ENCODE results near the gene CCDC40.
"Not testable (repeated sequence)": the region's sequence is repeated elsewhere in the genome, so short reads cannot be mapped to it uniquely, and the experiment has no call there.

Gene CCDC40

GRCh38 chr17:80043963-80044362 lies 7.5 kb downstream of the CCDC40 start:
- no peak for TF ChIP-seq CTCF (IDR thresholded peaks at IDR 0.05; ENCODE audit: borderline replicate concordance, insufficient read depth, low read depth, low read length)

GRCh38 chr17:80045703-80046102 lies 9.3 kb downstream of the CCDC40 start:
- TF ChIP-seq CTCF (IDR thresholded peaks at IDR 0.05; ENCODE audit: borderline replicate concordance, insufficient read depth, low read depth, low read length), result no peak

More at GRCh38 chr17:80043963-80044362, 7.5 kb downstream of the CCDC40 start:
- no peak overlapping the region for H3K4me3 ChIP-seq (ENCODE audit: low read depth, low read length)

DNA sequence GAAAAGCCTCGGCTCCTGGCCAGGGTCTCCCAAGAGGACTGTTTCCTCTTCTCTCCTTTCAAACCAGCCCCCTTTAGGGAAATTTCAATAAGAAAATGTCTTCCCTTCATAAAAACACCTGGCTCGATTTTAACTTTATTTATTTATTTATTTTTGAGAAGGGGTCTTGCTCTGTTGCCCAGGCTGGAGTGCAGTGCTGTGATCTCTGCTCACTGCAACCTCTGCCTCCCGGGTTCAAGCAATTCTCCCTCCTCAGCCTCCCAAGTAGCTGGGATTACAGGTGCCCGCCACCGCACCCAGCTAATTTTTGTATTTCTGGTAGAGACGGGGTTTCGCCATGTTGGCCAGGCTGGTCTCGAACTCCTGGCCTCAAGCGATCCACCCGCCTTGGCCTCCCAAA lies 10.3 kb downstream of the CCDC40 start:
- not testable (repeated sequence) for H3K4me3 ChIP-seq (ENCODE audit: low read depth, low read length)

More at GRCh38 chr17:80045703-80046102, 9.3 kb downstream of the CCDC40 start:
- no peak overlapping the region for H3K4me3 ChIP-seq (ENCODE audit: low read depth, low read length)

DNA sequence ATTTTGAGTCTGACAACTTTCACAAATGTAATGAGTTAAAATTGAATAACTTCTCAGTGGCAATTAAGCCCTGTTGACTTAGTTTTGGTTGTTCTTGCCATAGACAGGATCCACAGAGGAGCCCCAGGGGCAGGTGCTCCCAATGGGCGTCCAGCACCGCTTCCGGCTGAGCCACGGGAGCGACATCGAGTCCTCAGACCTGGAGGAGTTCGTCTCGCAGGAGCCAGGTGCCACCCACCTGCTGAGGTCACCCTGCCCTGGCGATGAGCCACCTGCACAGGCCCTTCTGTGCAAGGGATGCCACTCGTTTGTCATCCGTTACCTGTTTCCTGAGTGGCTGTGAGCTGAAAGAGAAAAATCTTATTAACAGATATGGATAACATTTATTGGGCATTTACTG lies 10.7 kb downstream of the CCDC40 start:
- TF ChIP-seq CTCF (IDR thresholded peaks at IDR 0.05; ENCODE audit: borderline replicate concordance, insufficient read depth, low read depth, low read length), result no peak
- no peak overlapping the region for H3K4me3 ChIP-seq (ENCODE audit: low read depth, low read length)

GRCh38 chr17:80049986-80050385 lies 13.5 kb downstream of the CCDC40 start:
- no peak overlapping the region for H3K4me3 ChIP-seq (ENCODE audit: low read depth, low read length)
- no peak for TF ChIP-seq CTCF (IDR thresholded peaks at IDR 0.05; ENCODE audit: borderline replicate concordance, insufficient read depth, low read depth, low read length)

GRCh38 chr17:80050706-80051105 lies 14.3 kb downstream of the CCDC40 start:
- no peak overlapping the region for H3K4me3 ChIP-seq (ENCODE audit: low read depth, low read length)
- TF ChIP-seq CTCF (IDR thresholded peaks at IDR 0.05; ENCODE audit: borderline replicate concordance, insufficient read depth, low read depth, low read length), result no peak

- H3K4me3 ChIP-seq (ENCODE audit: low read depth, low read length), result no peak overlapping the region
- no peak for TF ChIP-seq CTCF (IDR thresholded peaks at IDR 0.05; ENCODE audit: borderline replicate concordance, insufficient read depth, low read depth, low read length)
Observed at GRCh38 chr17:80051681-80052080, 15.2 kb downstream of the CCDC40 start.

- H3K4me3 ChIP-seq (ENCODE audit: low read depth, low read length), result no peak overlapping the region
- no peak for TF ChIP-seq CTCF (IDR thresholded peaks at IDR 0.05; ENCODE audit: borderline replicate concordance, insufficient read depth, low read depth, low read length)
Observed at GRCh38 chr17:80053102-80053501, 16.7 kb downstream of the CCDC40 start.

All from GM12875 (cell line).